ENCODE measurements around the gene PDE8B.

PDE8B gene

GRCh38 chr5:77259476-77259875 is 49.0 kb downstream of the PDE8B start:
- Histone ChIP-seq H3K27me3 (ENCODE audit: control insufficient read depth in 1 of 2, insufficient read depth in 2 of 2, low read length in 2 of 2) (no peaks in the 10 kb centered on the region), H3K9me3 (ENCODE audit: control insufficient read depth in 2 of 2, low read length in 2 of 2) (no peaks in the 10 kb centered on the region), H3K9ac (ENCODE audit: low read length in 2 of 2) (no peak overlapping the region), H3K36me3 (ENCODE audit: control insufficient read depth in 2 of 2, insufficient read depth in 2 of 2, low read length in 2 of 2) (no peaks in the 10 kb centered on the region), H3K4me3 (ENCODE audit: low read length in 2 of 2) (no peak overlapping the region), H3K27ac (ENCODE audit: low read length) (no peak overlapping the region), H3K4me1 (ENCODE audit: control insufficient read depth, insufficient read depth, low read length) (no peaks in the 10 kb centered on the region)

GRCh38 chr5:77262697-77263096 is 52.2 kb downstream of the PDE8B start:
- H3K4me1 ChIP-seq (ENCODE audit: control insufficient read depth, insufficient read depth, low read length), result no peaks in the 10 kb centered on the region
- H3K9me3 ChIP-seq (ENCODE audit: control insufficient read depth in 2 of 2, low read length in 2 of 2), result no peaks in the 10 kb centered on the region
- no peak overlapping the region for H3K9ac ChIP-seq (ENCODE audit: low read length in 2 of 2)
- H3K4me3 ChIP-seq (ENCODE audit: low read length in 2 of 2), result no peak overlapping the region
- H3K27ac ChIP-seq (ENCODE audit: low read length), result no peak overlapping the region
- H3K27me3 ChIP-seq (ENCODE audit: control insufficient read depth in 1 of 2, insufficient read depth in 2 of 2, low read length in 2 of 2), result no peaks in the 10 kb centered on the region
- H3K36me3 ChIP-seq (ENCODE audit: control insufficient read depth in 2 of 2, insufficient read depth in 2 of 2, low read length in 2 of 2), result no peaks in the 10 kb centered on the region

- Histone ChIP-seq H3K9me3 (ENCODE audit: control insufficient read depth in 2 of 2, low read length in 2 of 2) (no peaks in the 10 kb centered on the region), H3K27me3 (ENCODE audit: control insufficient read depth in 1 of 2, insufficient read depth in 2 of 2, low read length in 2 of 2) (no peaks in the 10 kb centered on the region), H3K4me1 (ENCODE audit: control insufficient read depth, insufficient read depth, low read length) (no peaks in the 10 kb centered on the region), H3K27ac (ENCODE audit: low read length) (no peak overlapping the region), H3K4me3 (ENCODE audit: low read length in 2 of 2) (no peak overlapping the region), H3K9ac (ENCODE audit: low read length in 2 of 2) (no peak overlapping the region), H3K36me3 (ENCODE audit: control insufficient read depth in 2 of 2, insufficient read depth in 2 of 2, low read length in 2 of 2) (no peaks in the 10 kb centered on the region)
These were observed 55.8 kb downstream of the PDE8B start for GRCh38 chr5:77266291-77266690.

GRCh38 chr5:77267496-77267895 is 57.0 kb downstream of the PDE8B start:
- no peaks in the 10 kb centered on the region for H3K27me3 ChIP-seq (ENCODE audit: control insufficient read depth in 1 of 2, insufficient read depth in 2 of 2, low read length in 2 of 2)
- H3K9ac ChIP-seq (ENCODE audit: low read length in 2 of 2), result no peak overlapping the region
- no peak overlapping the region for H3K4me3 ChIP-seq (ENCODE audit: low read length in 2 of 2)
- H3K27ac ChIP-seq (ENCODE audit: low read length), result no peak overlapping the region
- H3K36me3 ChIP-seq (ENCODE audit: control insufficient read depth in 2 of 2, insufficient read depth in 2 of 2, low read length in 2 of 2), result no peaks in the 10 kb centered on the region
- H3K4me1 ChIP-seq (ENCODE audit: control insufficient read depth, insufficient read depth, low read length), result no peaks in the 10 kb centered on the region
- no peaks in the 10 kb centered on the region for H3K9me3 ChIP-seq (ENCODE audit: control insufficient read depth in 2 of 2, low read length in 2 of 2)

- no peak overlapping the region for H3K9ac ChIP-seq (ENCODE audit: low read length in 2 of 2)
- no peak overlapping the region for H3K27ac ChIP-seq (ENCODE audit: low read length)
- no peaks in the 10 kb centered on the region for H3K27me3 ChIP-seq (ENCODE audit: control insufficient read depth in 1 of 2, insufficient read depth in 2 of 2, low read length in 2 of 2)
- no peaks in the 10 kb centered on the region for H3K4me1 ChIP-seq (ENCODE audit: control insufficient read depth, insufficient read depth, low read length)
- no peak overlapping the region for H3K4me3 ChIP-seq (ENCODE audit: low read length in 2 of 2)
- H3K9me3 ChIP-seq (ENCODE audit: control insufficient read depth in 2 of 2, low read length in 2 of 2), result no peaks in the 10 kb centered on the region
- H3K36me3 ChIP-seq (ENCODE audit: control insufficient read depth in 2 of 2, insufficient read depth in 2 of 2, low read length in 2 of 2), result no peaks in the 10 kb centered on the region
These were observed 61.7 kb downstream of the PDE8B start for GRCh38 chr5:77272206-77272605.

GRCh38 chr5:77277759-77278158 is 67.3 kb downstream of the PDE8B start:
- no peak overlapping the region for H3K27ac ChIP-seq (ENCODE audit: low read length)
- H3K4me3 ChIP-seq (ENCODE audit: low read length in 2 of 2), result no peak overlapping the region
- peaks cover 5% of the 10 kb centered on the region for H3K4me1 ChIP-seq (ENCODE audit: control insufficient read depth, insufficient read depth, low read length)
- H3K9ac ChIP-seq (ENCODE audit: low read length in 2 of 2), result no peak overlapping the region
- H3K27me3 ChIP-seq (ENCODE audit: control insufficient read depth in 1 of 2, insufficient read depth in 2 of 2, low read length in 2 of 2), result no peaks in the 10 kb centered on the region
- H3K9me3 ChIP-seq (ENCODE audit: control insufficient read depth in 2 of 2, low read length in 2 of 2), result no peaks in the 10 kb centered on the region
- H3K36me3 ChIP-seq (ENCODE audit: control insufficient read depth in 2 of 2, insufficient read depth in 2 of 2, low read length in 2 of 2), result no peaks in the 10 kb centered on the region

- H3K27me3 ChIP-seq (ENCODE audit: control insufficient read depth in 1 of 2, insufficient read depth in 2 of 2, low read length in 2 of 2), result no peaks in the 10 kb centered on the region
- H3K9me3 ChIP-seq (ENCODE audit: control insufficient read depth in 2 of 2, low read length in 2 of 2), result no peaks in the 10 kb centered on the region
- peaks cover 5% of the 10 kb centered on the region for H3K4me1 ChIP-seq (ENCODE audit: control insufficient read depth, insufficient read depth, low read length)
- no peak overlapping the region for H3K27ac ChIP-seq (ENCODE audit: low read length)
- no peak overlapping the region for H3K9ac ChIP-seq (ENCODE audit: low read length in 2 of 2)
- H3K4me3 ChIP-seq (ENCODE audit: low read length in 2 of 2), result no peak overlapping the region
- no peaks in the 10 kb centered on the region for H3K36me3 ChIP-seq (ENCODE audit: control insufficient read depth in 2 of 2, insufficient read depth in 2 of 2, low read length in 2 of 2)
These were observed 69.6 kb downstream of the PDE8B start for GRCh38 chr5:77280036-77280435.

- H3K27ac ChIP-seq (ENCODE audit: low read length), result no peak overlapping the region
- H3K4me1 ChIP-seq (ENCODE audit: control insufficient read depth, insufficient read depth, low read length), result peaks cover 5% of the 10 kb centered on the region
- H3K27me3 ChIP-seq (ENCODE audit: control insufficient read depth in 1 of 2, insufficient read depth in 2 of 2, low read length in 2 of 2), result no peaks in the 10 kb centered on the region
- no peak overlapping the region for H3K4me3 ChIP-seq (ENCODE audit: low read length in 2 of 2)
- H3K9me3 ChIP-seq (ENCODE audit: control insufficient read depth in 2 of 2, low read length in 2 of 2), result no peaks in the 10 kb centered on the region
- no peak overlapping the region for H3K9ac ChIP-seq (ENCODE audit: low read length in 2 of 2)
- no peaks in the 10 kb centered on the region for H3K36me3 ChIP-seq (ENCODE audit: control insufficient read depth in 2 of 2, insufficient read depth in 2 of 2, low read length in 2 of 2)
These were observed 71.5 kb downstream of the PDE8B start for GRCh38 chr5:77281969-77282336.

GRCh38 chr5:77282337-77283027 is 72.0 kb downstream of the PDE8B start:
- H3K9ac ChIP-seq (ENCODE audit: low read length in 2 of 2), result no peak overlapping the region
- no peak overlapping the region for H3K4me3 ChIP-seq (ENCODE audit: low read length in 2 of 2)
- H3K36me3 ChIP-seq (ENCODE audit: control insufficient read depth in 2 of 2, insufficient read depth in 2 of 2, low read length in 2 of 2), result no peaks in the 10 kb centered on the region
- no peak overlapping the region for H3K27ac ChIP-seq (ENCODE audit: low read length)
- no peaks in the 10 kb centered on the region for H3K27me3 ChIP-seq (ENCODE audit: control insufficient read depth in 1 of 2, insufficient read depth in 2 of 2, low read length in 2 of 2)
- H3K9me3 ChIP-seq (ENCODE audit: control insufficient read depth in 2 of 2, low read length in 2 of 2), result no peaks in the 10 kb centered on the region
- H3K4me1 ChIP-seq (ENCODE audit: control insufficient read depth, insufficient read depth, low read length), result peaks cover 5% of the 10 kb centered on the region

- Histone ChIP-seq H3K36me3 (ENCODE audit: control insufficient read depth in 2 of 2, insufficient read depth in 2 of 2, low read length in 2 of 2) (no peaks in the 10 kb centered on the region), H3K4me3 (ENCODE audit: low read length in 2 of 2) (no peak overlapping the region), H3K27ac (ENCODE audit: low read length) (no peak overlapping the region), H3K9me3 (ENCODE audit: control insufficient read depth in 2 of 2, low read length in 2 of 2) (no peaks in the 10 kb centered on the region), H3K27me3 (ENCODE audit: control insufficient read depth in 1 of 2, insufficient read depth in 2 of 2, low read length in 2 of 2) (no peaks in the 10 kb centered on the region), H3K9ac (ENCODE audit: low read length in 2 of 2) (no peak overlapping the region), H3K4me1 (ENCODE audit: control insufficient read depth, insufficient read depth, low read length) (peaks cover 5% of the 10 kb centered on the region)
These were observed 74.9 kb downstream of the PDE8B start for GRCh38 chr5:77285251-77285841.

- Histone ChIP-seq H3K27me3 (ENCODE audit: control insufficient read depth in 1 of 2, insufficient read depth in 2 of 2, low read length in 2 of 2) (no peaks in the 10 kb centered on the region), H3K4me3 (ENCODE audit: low read length in 2 of 2) (no peak overlapping the region), H3K27ac (ENCODE audit: low read length) (no peak overlapping the region), H3K4me1 (ENCODE audit: control insufficient read depth, insufficient read depth, low read length) (no peaks in the 10 kb centered on the region), H3K36me3 (ENCODE audit: control insufficient read depth in 2 of 2, insufficient read depth in 2 of 2, low read length in 2 of 2) (no peaks in the 10 kb centered on the region), H3K9me3 (ENCODE audit: control insufficient read depth in 2 of 2, low read length in 2 of 2) (no peaks in the 10 kb centered on the region), H3K9ac (ENCODE audit: low read length in 2 of 2) (no peak overlapping the region)
These were observed 81.7 kb downstream of the PDE8B start for GRCh38 chr5:77292026-77292757.
